Esophagus squamous epithelium (tissue), 5 donors: Measurements from ENCODE around the gene OTUD5. TPM values are rescaled to one million over a fixed set of nuclear protein-coding genes. Genes with fewer than 3 reads are reported as not detected.

Experiments used
- DNase-seq: peaks from one replicate; lab custom pipeline; 2025; lab: John Stamatoyannopoulos, UW
- H3K27ac ChIP-seq, 4 donors: fragments of 200-600 bp; sonication (generic); one replicate each; pipeline ENCODE4 v1.5.1; 2016 to 2019; ENCODE audit warnings: mild to moderate bottlenecking in 1 of 4
- H3K27me3 ChIP-seq, 4 donors: fragments of 200-600 bp; sonication (generic); 1 replicate in 3 of 4; 2 replicates in 1 of 4; pipeline versions ENCODE4 v1.5.1 to v1.6.0; 2017 to 2021; ENCODE audit warnings: antibody characterized with exemption in 1 of 4
- H3K36me3 ChIP-seq, 3 donors: fragments of 200-600 bp; sonication (generic); one replicate each; pipeline ENCODE4 v1.5.1; 2016 to 2019
- H3K4me1 ChIP-seq, 3 donors: fragments of 200-600 bp; sonication (generic); one replicate each; pipeline ENCODE4 v1.5.1; 2017 to 2019
- H3K4me3 ChIP-seq, 4 donors: fragments of 200-600 bp; sonication (generic); 1 replicate in 3 of 4; 2 replicates in 1 of 4; pipeline ENCODE4 v1.5.1; 2016 to 2019; ENCODE audit warnings: mild to moderate bottlenecking in 2 of 4, moderate library complexity in 1 of 4
- H3K9me3 ChIP-seq, 3 donors: fragments of 200-600 bp; sonication (generic); one replicate each; pipeline ENCODE4 v1.5.1; 2016 to 2019
- POLR2A ChIP-seq, 4 donors: fragments of 450-650 bp; IDR thresholded peaks; one replicate each; pipeline ENCODE4 v1.6.1; 2017; ENCODE audit warnings: antibody characterized with exemption in 4 of 4, mild to moderate bottlenecking in 4 of 4, moderate library complexity in 3 of 4
- WGBS, 2 donors: methylation state at CpG; one replicate each; pipeline ENCODE4 v1.1.5; 2018; 5-methylcytosine and 5-hydroxymethylcytosine counted together
- intact Hi-C: fragments of 100-400 bp; cut with DNase I; formaldehyde crosslinking; loops from one replicate; pipeline ENCODE4 v1.15.0; 2022
- total RNA-seq, 4 donors: library from RNA; depleted of rRNA; stranded (reverse); fragments of >200 nt; gene quantifications; one replicate each; pipeline ENCODE4 v1.1.0, GENCODE V29; 2016
- TF ChIP-seq, protein P1 (sequence below), 6 experiments: fragments of 450-650 bp in 4 of 6; fragments of 200-600 bp in 2 of 6; sonication (generic) in 2 of 6; IDR thresholded peaks; one replicate each; pipeline ENCODE4 v1.5.1; 2016 to 2019; ENCODE audit warnings: antibody characterized with exemption in 6 of 6, mild to moderate bottlenecking in 4 of 6, moderate library complexity in 4 of 6
- donor health status: DM: yes; HTN: yes; CAD: no.

The OTUD5 gene
- total RNA-seq, 4 donors from 2014 or later: 15.7 to 28.4 (median 24.3) TPM

DNA sequence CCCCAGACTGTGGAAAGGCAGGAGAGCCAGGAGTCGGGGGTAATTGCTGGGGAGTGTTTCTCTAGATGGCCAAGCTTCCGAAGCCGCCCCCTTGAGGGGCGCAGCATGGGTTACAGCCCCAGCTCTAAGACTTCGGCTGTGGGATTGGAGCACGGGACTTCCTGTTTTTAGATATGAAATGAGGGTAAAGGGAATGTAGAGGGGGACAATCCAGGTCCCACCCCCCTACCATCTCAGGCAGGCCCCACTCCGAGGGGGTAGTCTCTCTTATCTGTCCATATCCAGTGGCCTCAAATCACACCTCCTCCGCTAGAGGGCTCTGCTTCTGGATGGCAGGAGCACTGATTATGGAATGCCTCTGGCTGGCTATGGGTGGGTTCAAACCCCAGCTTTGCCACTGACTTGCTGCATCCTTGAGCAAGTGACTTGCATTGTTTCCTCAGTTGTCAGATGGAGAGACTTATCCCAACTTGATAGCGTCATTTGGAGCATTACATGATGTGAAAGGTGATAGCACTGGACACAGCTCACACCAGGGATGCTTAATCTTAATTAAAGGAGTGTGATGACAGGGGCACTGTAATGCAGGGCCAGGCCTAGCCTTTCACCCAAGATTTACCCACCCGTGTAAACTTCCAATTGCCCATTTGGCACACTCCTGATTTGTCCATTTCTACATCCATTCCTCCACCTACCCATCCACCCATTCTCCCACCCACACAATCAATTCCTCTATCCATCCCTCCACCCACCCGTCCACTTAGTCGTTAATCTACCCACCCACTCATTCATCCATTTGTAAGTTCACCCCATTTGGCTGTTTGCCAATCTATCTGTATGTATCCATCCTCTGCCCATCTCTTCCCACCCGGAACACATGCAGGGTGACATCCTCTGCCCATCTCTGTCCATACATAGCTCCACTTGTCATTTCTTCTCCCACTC is 15.1 kb upstream of the OTUD5 start:
- 38 to 41% methylated on average over 5 of the region's 13 CpGs for WGBS, 2 donors
- Histone ChIP-seq H3K27me3 (no peaks in the 10 kb centered on the region), H3K4me3 (peak overlapping the region in 3 of 4 donors; percentile 28 to 52 (median 36)), H3K4me1 (peaks cover 0 to 15% (median 0%) of the 10 kb centered on the region in 3 donors), H3K27ac (peak overlapping the region in 3 of 4 donors; percentile 7 to 75 (median 48)), H3K9me3 (no peaks in the 10 kb centered on the region), H3K36me3 (peaks cover 0 to 38% (median 0%) of the 10 kb centered on the region in 3 donors)
- DNase-seq: no peak
- TF ChIP-seq, protein P1, sequence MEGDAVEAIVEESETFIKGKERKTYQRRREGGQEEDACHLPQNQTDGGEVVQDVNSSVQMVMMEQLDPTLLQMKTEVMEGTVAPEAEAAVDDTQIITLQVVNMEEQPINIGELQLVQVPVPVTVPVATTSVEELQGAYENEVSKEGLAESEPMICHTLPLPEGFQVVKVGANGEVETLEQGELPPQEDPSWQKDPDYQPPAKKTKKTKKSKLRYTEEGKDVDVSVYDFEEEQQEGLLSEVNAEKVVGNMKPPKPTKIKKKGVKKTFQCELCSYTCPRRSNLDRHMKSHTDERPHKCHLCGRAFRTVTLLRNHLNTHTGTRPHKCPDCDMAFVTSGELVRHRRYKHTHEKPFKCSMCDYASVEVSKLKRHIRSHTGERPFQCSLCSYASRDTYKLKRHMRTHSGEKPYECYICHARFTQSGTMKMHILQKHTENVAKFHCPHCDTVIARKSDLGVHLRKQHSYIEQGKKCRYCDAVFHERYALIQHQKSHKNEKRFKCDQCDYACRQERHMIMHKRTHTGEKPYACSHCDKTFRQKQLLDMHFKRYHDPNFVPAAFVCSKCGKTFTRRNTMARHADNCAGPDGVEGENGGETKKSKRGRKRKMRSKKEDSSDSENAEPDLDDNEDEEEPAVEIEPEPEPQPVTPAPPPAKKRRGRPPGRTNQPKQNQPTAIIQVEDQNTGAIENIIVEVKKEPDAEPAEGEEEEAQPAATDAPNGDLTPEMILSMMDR (IDR thresholded peaks at IDR 0.05): peak; percentile 6 to 54 (median 32)
- TF ChIP-seq POLR2A (IDR thresholded peaks at IDR 0.05): no peak
- intact Hi-C loops: no loop called here

DNA sequence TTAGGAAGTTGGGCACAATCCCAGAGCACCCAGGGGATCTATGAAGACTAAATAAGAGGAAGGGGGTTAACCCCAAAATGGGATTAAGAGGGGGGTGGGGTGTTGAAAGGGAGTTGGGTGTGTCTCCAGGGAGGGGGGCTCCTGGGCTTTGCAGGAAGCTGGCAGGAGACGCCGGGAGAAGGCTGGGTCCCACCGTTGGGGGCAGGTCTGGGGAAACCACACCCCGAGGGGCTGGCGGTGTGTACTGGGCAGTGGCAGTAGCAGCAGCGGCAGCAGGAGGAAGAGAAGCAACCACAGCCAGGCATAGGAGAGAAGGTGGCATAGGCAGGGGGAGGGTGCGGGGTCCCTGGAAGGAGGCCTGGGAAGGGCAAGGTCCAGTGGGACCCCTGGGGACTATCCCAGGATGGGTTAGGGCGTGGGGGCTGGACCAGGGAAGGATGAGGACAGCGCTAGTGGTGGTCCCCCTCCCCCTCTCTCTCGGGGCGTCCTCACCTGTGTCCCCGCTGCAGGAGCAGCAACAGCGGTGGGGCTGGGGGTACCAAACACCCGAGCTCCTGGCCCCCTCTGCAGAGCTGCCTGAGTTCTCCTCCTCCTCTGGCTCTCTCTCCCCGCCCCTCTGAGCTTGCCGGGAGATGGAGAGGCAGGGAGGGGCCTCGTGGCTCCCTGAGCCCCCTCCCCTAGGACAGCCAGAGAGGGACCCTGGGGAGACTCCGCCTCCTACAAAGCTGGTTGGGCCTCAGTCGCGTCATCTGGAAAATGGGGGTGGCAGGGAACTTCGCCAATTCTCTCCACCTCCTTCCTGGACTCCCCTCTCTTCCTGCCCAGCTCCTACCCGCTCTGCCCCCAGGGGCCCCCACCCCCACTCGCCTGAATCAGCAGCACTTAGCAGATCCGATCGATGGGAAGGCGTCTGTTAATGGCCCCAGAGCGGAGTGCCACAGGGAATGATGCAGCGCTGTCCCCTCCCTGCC is 14.1 kb upstream of the OTUD5 start, which contains the start of gene KCND1:
Gene KCND1 (minus strand): TSS at position 596 of the 971 bp plus-strand sequence. CDS start 1,573 bp downstream, outside the sequence.
- WGBS, 2 donors: 3 to 31% methylated on average over 6 to 16 of the region's 28 CpGs
- no peaks in the 10 kb centered on the region for H3K27me3 ChIP-seq
- intact Hi-C loops: no loop called here
- H3K4me1 ChIP-seq: peaks cover 0 to 15% (median 0%) of the 10 kb centered on the region in 3 donors
- peak within 1 kb of the TSS in 3 of 4 donors; percentile 7 to 75 (median 48) for H3K27ac ChIP-seq
- peaks cover 0 to 28% (median 0%) of the 10 kb centered on the region in 3 donors for H3K36me3 ChIP-seq
- no peak for DNase-seq
- TF ChIP-seq, protein P1 (IDR thresholded peaks at IDR 0.05): no peak
- TF ChIP-seq POLR2A (IDR thresholded peaks at IDR 0.05): no peak
- H3K9me3 ChIP-seq: no peaks in the 10 kb centered on the region
- H3K4me3 ChIP-seq: peak within 1 kb of the TSS in 3 of 4 donors; percentile 28 to 52 (median 36)

DNA sequence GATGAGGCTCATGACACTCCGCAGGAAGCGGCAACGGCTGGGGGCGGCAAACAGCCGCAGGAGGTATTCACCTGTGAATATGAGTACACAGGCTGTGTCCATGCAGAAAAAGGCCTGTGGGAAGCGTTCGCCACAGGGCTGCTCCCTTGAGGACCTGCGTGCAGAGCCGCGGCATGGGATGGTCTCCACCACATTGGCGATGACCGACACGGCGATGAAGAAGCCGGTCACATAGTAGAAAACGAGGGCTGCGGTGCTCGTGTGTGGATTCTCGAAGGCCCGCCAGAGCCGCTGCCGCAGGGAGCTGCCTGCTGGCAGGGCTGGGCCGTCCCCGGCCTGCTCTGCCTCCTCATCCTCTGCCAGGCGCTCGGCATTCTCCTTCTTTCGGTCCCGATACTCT is 12.1 kb upstream of the OTUD5 start:
- Histone ChIP-seq H3K9me3 (no peaks in the 10 kb centered on the region), H3K4me3 (no peak overlapping the region), H3K27me3 (no peaks in the 10 kb centered on the region), H3K27ac (no peak overlapping the region), H3K4me1 (peaks cover 0 to 15% (median 0%) of the 10 kb centered on the region in 3 donors), H3K36me3 (peaks cover 0 to 7% (median 0%) of the 10 kb centered on the region in 3 donors)
- intact Hi-C loops: no loop called here
- TF ChIP-seq POLR2A (IDR thresholded peaks at IDR 0.05): no peak
- TF ChIP-seq, protein P1 (IDR thresholded peaks at IDR 0.05): no peak
- no peak for DNase-seq
- 92 to 96% methylated on average over 10 to 20 of the region's 28 CpGs for WGBS, 2 donors

DNA sequence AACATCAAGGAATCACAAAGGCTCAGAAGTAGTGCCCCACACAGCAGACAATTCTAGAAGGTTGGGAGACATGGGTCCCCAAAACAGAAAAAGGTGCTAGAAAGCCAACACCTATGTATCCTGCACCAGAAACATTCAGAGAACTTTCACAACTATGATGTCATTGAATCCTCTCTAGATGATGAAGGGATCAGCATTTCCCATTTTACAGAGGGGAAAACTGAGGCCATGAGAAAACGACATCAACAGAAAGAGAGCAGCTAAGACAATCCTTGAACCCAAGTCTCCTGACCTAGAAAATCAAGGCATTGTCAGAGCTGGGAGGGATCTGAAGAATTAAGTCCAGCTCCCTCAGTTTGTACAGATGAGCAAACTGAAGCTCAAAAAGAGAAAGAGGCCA is 11.0 kb upstream of the OTUD5 start:
- H3K9me3 ChIP-seq: no peaks in the 10 kb centered on the region
- H3K27ac ChIP-seq: no peak overlapping the region
- no peak overlapping the region for H3K4me3 ChIP-seq
- DNase-seq: no peak
- 45 to 100% methylated on average over 1 of the region's 1 CpG for WGBS, 2 donors
- intact Hi-C loops: no loop called here
- no peaks in the 10 kb centered on the region for H3K27me3 ChIP-seq
- no peak for TF ChIP-seq POLR2A (IDR thresholded peaks at IDR 0.05)
- TF ChIP-seq, protein P1 (IDR thresholded peaks at IDR 0.05): no peak
- peaks cover 0 to 15% (median 0%) of the 10 kb centered on the region in 3 donors for H3K4me1 ChIP-seq
- no peaks in the 10 kb centered on the region for H3K36me3 ChIP-seq
